Esophagus muscularis mucosa (tissue), 4 donors: ENCODE results near the gene PTPRU.

ENCODE experiments used
- CTCF ChIP-seq, 3 experiments: fragments of 200-600 bp in 2 of 3; fragments of 450-650 bp in 1 of 3; sonication (generic) in 2 of 3; IDR thresholded peaks; one replicate each; pipeline ENCODE4 v1.5.1; 2017 to 2019; ENCODE audit warnings: antibody characterized with exemption in 3 of 3, mild to moderate bottlenecking in 2 of 3, moderate library complexity in 1 of 3
- EP300 ChIP-seq: sonication (generic); formaldehyde crosslinking; IDR thresholded peaks from one replicate; pipeline ENCODE4 v1.6.1; 2017; ENCODE audit warnings: antibody characterized with exemption
- POLR2A ChIP-seq: fragments of 450-650 bp; IDR thresholded peaks from one replicate; pipeline ENCODE4 v1.6.1; 2017; ENCODE audit warnings: antibody characterized with exemption, moderate library complexity, mild to moderate bottlenecking, low read depth
- POLR2AphosphoS5 ChIP-seq, 2 donors: sonication (generic); formaldehyde crosslinking; IDR thresholded peaks; one replicate each; pipeline ENCODE4 v1.6.1; 2017; ENCODE audit warnings: antibody characterized with exemption in 2 of 2

- TF ChIP-seq CTCF (IDR thresholded peaks at IDR 0.05) (no peak), POLR2A (no peak), POLR2AphosphoS5 (IDR thresholded peaks at IDR 0.05) (no peak), EP300 (no peak)
Observed at GRCh38 chr1:29230204-29230552, 6.1 kb upstream of the PTPRU start.
